Uterus (tissue), 4 donors: ENCODE measurements around the gene CYGB. TPM values are rescaled to one million over a fixed set of nuclear protein-coding genes. Genes with fewer than 3 reads are reported as not detected.

Experiments
- DNase-seq, 2 donors: peaks; one replicate each; pipeline ENCODE4 v3.0.0-alpha.2; 2019 to 2020
- H3K27ac ChIP-seq, 2 donors: fragments of 200-600 bp; sonication (generic); 1 replicate in 1 of 2; 2 replicates in 1 of 2; pipeline ENCODE4 v1.5.1; 2016 to 2018
- H3K27me3 ChIP-seq, 2 donors: fragments of 200-600 bp; sonication (generic); one replicate each; pipeline ENCODE4 v1.5.1; 2018 to 2019; ENCODE audit warnings: control low read depth in 1 of 2
- H3K36me3 ChIP-seq, 2 donors: fragments of 200-600 bp; sonication (generic); one replicate each; pipeline ENCODE4 v1.5.1; 2019; ENCODE audit warnings: control low read depth in 1 of 2
- H3K4me1 ChIP-seq, 2 donors: fragments of 200-600 bp; sonication (generic); one replicate each; pipeline ENCODE4 v1.5.1; 2018 to 2019; ENCODE audit warnings: control low read depth in 1 of 2
- H3K4me3 ChIP-seq, 2 donors: fragments of 200-600 bp; sonication (generic); 1 replicate in 1 of 2; 2 replicates in 1 of 2; pipeline ENCODE4 v1.5.1; 2018 to 2019; ENCODE audit warnings: mild to moderate bottlenecking in 1 of 2
- H3K9me3 ChIP-seq, 2 donors: fragments of 200-600 bp; sonication (generic); one replicate each; pipeline ENCODE4 v1.5.1; 2019; ENCODE audit warnings: control low read depth in 1 of 2
- POLR2A ChIP-seq, 2 donors: fragments of 450-650 bp; IDR thresholded peaks; one replicate each; pipeline ENCODE4 v1.6.1; 2016; ENCODE audit warnings: antibody characterized with exemption in 2 of 2, mild to moderate bottlenecking in 1 of 2, moderate library complexity in 1 of 2
- intact Hi-C: fragments of 100-400 bp; cut with DNase I; formaldehyde crosslinking; loops from one replicate; pipeline ENCODE4 v1.15.1; 2023; ENCODE audit warnings: low total_unique reads
- total RNA-seq, 4 donors: library from RNA; depleted of rRNA in 3 of 4; stranded (reverse); fragments of >200 nt in 3 of 4; gene quantifications; one replicate each; pipeline versions ENCODE4 v1.1.0 to v1.2.4, GENCODE V29; 2014 to 2023
- TF ChIP-seq, protein P1 (sequence below), 4 experiments: fragments of 200-600 bp in 2 of 4; fragments of 450-650 bp in 2 of 4; sonication (generic) in 2 of 4; IDR thresholded peaks; one replicate each; pipeline ENCODE4 v1.5.1; 2016 to 2019; ENCODE audit warnings: antibody characterized with exemption in 4 of 4, mild to moderate bottlenecking in 2 of 4, moderate library complexity in 1 of 4
- donor health status: DM: yes; HTN: yes; CAD: no.

CYGB gene
- total RNA-seq, 4 donors from 2014 or later, result 7.8 to 33.2 (median 19.8) TPM

DNA sequence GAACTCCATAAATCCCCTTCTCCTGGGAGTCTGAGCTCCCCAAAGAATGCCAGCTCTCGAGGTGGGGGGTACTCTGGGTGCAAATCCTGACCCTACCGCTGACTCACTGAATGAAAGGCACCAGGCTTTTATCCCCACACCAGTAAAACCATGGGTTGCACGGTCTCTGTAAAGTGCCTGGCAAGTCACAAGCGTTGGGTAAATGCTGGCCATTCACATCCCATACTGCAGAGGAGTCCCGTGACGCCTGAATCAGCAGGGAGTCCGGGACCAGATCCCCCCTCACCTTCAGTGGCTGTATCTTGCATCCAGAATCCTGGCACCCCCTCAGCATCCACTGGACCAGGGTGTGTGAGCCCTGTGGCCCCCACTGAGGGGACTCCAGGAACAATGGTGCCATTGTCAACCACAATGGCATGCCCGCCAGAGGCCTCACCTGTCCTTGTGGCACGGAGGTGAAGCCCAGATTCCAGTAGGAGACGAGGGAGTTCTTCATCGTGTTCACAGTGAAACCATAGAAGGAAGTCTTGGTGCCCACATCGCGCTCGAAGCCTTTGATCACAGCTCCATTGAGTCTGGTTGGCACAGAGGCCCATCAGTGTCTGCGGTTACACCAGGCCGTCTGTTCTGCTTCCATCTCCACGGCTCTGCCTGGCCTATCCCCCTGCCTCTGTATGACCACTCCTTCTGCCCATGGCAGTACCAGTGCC, 34.8 kb upstream of the CYGB start:
- Histone ChIP-seq H3K36me3 (no peaks in the 10 kb centered on the region), H3K27ac (no peak overlapping the region), H3K9me3 (no peaks in the 10 kb centered on the region), H3K4me1 (no peaks in the 10 kb centered on the region), H3K4me3 (no peak overlapping the region), H3K27me3 (no peaks in the 10 kb centered on the region)
- TF ChIP-seq, protein P1, sequence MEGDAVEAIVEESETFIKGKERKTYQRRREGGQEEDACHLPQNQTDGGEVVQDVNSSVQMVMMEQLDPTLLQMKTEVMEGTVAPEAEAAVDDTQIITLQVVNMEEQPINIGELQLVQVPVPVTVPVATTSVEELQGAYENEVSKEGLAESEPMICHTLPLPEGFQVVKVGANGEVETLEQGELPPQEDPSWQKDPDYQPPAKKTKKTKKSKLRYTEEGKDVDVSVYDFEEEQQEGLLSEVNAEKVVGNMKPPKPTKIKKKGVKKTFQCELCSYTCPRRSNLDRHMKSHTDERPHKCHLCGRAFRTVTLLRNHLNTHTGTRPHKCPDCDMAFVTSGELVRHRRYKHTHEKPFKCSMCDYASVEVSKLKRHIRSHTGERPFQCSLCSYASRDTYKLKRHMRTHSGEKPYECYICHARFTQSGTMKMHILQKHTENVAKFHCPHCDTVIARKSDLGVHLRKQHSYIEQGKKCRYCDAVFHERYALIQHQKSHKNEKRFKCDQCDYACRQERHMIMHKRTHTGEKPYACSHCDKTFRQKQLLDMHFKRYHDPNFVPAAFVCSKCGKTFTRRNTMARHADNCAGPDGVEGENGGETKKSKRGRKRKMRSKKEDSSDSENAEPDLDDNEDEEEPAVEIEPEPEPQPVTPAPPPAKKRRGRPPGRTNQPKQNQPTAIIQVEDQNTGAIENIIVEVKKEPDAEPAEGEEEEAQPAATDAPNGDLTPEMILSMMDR (IDR thresholded peaks at IDR 0.05), result no peak
- TF ChIP-seq POLR2A (IDR thresholded peaks at IDR 0.05), result no peak
- intact Hi-C loops, result no loop called here
- DNase-seq, result no peak

DNA sequence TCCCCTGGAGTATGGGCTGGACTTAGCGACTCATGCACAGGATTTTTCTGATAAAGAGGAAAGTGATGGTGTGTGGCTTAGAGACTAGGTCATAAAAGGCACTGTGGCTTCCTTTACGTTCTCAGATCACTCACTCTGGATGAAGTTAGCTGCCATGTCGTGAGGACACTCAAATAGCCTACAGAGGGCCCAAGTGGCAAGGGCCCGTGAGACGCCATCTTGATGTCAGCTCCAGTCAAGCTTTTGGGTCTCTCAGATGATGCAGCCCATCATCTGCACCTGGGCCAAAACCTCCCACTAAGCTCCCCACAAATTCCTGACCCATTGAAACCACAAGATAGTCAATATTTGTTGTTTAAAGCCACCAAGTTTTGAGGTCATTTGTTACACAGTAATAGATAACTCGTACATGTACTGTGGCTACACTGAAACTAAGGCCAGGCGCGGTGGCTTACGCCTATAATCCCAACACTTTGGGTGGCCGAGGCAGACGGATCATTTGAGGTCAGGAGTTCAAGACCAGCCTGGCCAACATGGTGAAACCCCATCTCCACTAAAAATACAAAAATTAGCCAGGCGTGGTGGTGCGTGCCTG, 33.5 kb upstream of the CYGB start:
- no peak overlapping the region for H3K27ac ChIP-seq

DNA sequence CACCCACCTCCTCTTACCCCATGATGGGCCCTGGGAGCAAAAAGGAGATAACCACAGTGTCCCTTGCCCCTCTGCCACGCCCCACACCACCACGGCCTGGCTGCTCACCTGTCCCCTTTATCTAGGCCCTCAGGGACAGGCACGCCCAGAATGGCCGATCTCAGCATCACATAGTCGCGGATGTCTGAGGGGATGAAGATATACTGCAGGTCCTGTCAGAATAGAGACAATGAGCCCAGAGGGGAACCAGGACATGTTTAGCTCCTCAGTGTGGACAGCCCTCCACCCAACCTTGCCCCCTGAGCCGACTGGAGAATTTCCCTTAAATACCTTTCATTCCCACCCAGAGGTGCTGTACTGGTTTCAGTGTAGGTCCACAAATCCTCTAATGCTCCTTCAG, 32.9 kb upstream of the CYGB start:
- H3K27ac ChIP-seq, result no peak overlapping the region

More for the DNA sequence above, 33.5 kb upstream of the CYGB start:
- TF ChIP-seq POLR2A (IDR thresholded peaks at IDR 0.05), result no peak
- TF ChIP-seq, protein P1 (IDR thresholded peaks at IDR 0.05), result no peak
- intact Hi-C loops, result no loop called here
- Histone ChIP-seq H3K36me3 (no peaks in the 10 kb centered on the region), H3K9me3 (no peaks in the 10 kb centered on the region), H3K4me1 (no peaks in the 10 kb centered on the region), H3K27me3 (no peaks in the 10 kb centered on the region), H3K4me3 (no peak overlapping the region)
- no peak for DNase-seq

DNA sequence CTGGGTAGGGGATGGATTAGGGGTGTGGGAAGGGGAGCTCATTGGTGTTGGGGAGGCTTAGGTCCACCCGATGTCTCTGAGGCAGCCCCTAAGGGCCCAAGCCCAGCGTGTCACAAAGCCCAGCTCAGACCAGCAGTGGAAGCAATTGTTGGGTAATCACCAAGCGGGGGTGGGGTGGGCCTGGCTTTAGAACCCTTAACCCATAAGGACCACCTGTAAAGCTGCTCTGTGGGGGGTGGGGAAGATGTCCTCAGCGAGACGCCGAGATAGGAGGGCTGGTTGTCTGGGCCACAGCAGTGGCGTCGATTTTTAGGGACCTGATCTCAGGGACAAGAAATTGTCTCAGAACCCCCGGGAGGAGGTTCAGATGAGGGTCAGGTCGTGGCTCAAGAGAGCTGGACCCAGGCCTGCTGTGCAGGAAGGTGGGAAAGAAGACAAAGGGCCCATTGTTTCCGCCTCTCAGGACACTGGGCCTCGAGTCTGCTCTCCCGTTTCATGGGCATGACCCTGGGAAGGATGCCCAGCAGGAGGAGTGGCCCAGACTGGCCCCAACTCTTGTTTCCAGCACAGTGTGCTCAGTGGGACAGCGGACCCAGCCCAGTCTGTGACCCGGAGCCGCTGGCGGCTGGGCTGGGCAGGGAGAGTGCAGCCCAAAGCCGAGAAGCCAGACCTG, 32.2 kb upstream of the CYGB start:
- DNase-seq, result no peak
- H3K36me3 ChIP-seq, result no peaks in the 10 kb centered on the region
- H3K9me3 ChIP-seq, result no peaks in the 10 kb centered on the region
- TF ChIP-seq, protein P1 (IDR thresholded peaks at IDR 0.05), result no peak
- TF ChIP-seq POLR2A (IDR thresholded peaks at IDR 0.05), result no peak
- no peaks in the 10 kb centered on the region for H3K4me1 ChIP-seq
- no peak overlapping the region for H3K27ac ChIP-seq
- no peaks in the 10 kb centered on the region for H3K27me3 ChIP-seq
- no peak overlapping the region for H3K4me3 ChIP-seq
- intact Hi-C loops, result no loop called here

More for the DNA sequence above, 32.9 kb upstream of the CYGB start:
- DNase-seq, result no peak
- Histone ChIP-seq H3K36me3 (no peaks in the 10 kb centered on the region), H3K4me3 (no peak overlapping the region), H3K4me1 (no peaks in the 10 kb centered on the region), H3K27me3 (no peaks in the 10 kb centered on the region), H3K9me3 (no peaks in the 10 kb centered on the region)
- TF ChIP-seq, protein P1 (IDR thresholded peaks at IDR 0.05), result no peak
- no peak for TF ChIP-seq POLR2A (IDR thresholded peaks at IDR 0.05)
- intact Hi-C loops, result no loop called here

DNA sequence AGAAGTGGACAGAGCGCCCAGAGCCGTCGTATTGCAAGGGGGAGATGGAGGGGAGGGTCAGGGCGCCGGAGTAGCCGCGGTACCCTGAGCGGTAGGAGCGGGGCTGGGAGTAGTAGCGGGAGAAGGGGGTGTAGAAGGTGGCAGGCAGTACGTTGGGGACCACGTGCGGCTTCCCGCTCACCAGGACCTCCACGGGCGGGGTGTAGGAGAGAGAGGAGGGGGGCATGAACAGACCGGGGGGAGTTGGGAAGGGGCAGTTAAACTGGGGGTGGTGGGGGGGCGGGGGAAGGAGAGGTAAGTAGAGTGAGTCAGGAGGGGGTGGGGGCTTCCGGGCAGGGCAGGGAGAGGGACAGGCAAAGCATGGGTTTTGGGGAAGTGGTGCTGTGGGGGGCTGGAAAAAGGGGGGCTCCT, 31.3 kb upstream of the CYGB start:
- no peak for TF ChIP-seq POLR2A (IDR thresholded peaks at IDR 0.05)
- TF ChIP-seq, protein P1 (IDR thresholded peaks at IDR 0.05), result no peak
- DNase-seq, result no peak
- no peak overlapping the region for H3K4me3 ChIP-seq
- H3K4me1 ChIP-seq, result no peaks in the 10 kb centered on the region
- no peaks in the 10 kb centered on the region for H3K27me3 ChIP-seq
- no peaks in the 10 kb centered on the region for H3K9me3 ChIP-seq
- intact Hi-C loops, result no loop called here
- H3K36me3 ChIP-seq, result no peaks in the 10 kb centered on the region
- no peak overlapping the region for H3K27ac ChIP-seq
